Activated CD8-positive, alpha-beta memory T cell treated with anti-CD3 and anti-CD28 coated beads, Interleukin-2, amount 50 U/mL, for 4 hours (primary cell): ENCODE measurements around the gene OR7G3.
A peak's percentile ranks its signal among the peaks of the same experiment; 100 is the strongest.

Experiments
- DNase-seq: peaks from one replicate; pipeline ENCODE4 v3.0.0-alpha.2; 2020

The OR7G3 gene

DNA sequence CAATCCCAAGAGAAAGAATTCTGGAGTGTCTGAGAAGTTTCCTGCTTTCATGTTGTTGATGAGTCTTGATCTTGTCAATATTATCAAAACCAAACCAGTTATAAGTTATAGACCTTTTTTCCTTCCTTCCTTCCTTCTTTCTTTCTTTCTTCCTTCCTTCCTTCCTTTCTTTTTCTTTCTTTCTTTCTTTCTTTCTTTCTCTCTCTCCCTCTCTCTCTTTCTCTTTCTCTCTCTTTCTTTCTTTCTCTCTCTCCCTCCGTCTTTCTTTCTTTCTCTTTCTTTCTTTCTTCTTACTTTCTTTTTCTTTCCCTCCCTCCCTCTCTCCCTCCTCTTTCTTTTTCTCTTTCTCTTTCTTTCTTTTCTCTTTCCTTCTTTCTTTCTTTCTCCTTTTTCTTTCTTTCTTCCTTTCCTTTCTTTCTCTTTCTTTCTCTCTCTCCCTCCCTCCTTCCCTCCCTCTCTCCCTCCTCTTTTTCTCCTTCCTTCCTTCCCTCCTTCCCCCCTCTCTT lies at the start of gene OR7G3:
TSS of gene OR7G3 (minus strand) at position 51 of the 506 bp plus-strand sequence. CDS start at position 51, 0 bp downstream.
- DNase-seq, result no peak

DNA sequence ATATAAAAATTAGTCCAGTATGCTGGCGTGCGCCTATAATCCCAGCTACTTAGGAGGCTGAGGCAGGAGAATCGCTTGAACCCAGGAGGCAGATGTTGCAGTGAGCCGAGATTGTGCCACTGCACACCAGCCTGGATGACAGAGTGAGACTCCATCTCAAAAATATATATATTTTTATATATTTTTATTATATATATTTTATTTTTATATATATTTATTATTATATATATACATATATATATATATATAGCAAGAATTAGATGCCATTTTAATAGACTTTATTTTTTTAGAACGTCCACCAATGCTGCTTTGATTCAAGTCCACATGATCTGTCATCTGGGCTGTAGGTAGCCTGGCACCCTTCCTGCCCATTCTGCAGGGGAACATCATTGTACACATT lies 48.6 kb upstream of the OR7G3 start:
- no peak for DNase-seq

GRCh38 chr19:9171393-9171991 lies 44.7 kb upstream of the OR7G3 start:
- no peak for DNase-seq

DNA sequence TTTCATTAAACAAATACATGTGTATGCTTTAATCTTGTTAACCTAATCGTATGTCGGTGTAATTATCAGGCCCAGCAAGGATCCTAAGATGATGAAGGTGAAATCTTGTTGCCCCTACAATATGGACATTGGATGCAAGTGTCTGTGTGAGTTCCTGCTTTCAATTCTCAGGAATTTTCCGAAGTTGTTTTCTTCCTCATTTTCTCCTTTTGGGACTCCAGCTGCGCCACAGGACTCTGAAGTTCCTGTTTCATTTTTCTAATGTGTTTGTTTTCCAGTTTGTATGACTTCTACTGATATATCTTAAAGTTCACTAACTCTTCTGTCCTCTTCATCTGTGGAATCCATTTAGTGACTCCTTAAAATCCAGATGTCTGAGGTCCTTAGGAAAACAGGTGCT lies 40.1 kb upstream of the OR7G3 start:
- DNase-seq, result no peak

DNA sequence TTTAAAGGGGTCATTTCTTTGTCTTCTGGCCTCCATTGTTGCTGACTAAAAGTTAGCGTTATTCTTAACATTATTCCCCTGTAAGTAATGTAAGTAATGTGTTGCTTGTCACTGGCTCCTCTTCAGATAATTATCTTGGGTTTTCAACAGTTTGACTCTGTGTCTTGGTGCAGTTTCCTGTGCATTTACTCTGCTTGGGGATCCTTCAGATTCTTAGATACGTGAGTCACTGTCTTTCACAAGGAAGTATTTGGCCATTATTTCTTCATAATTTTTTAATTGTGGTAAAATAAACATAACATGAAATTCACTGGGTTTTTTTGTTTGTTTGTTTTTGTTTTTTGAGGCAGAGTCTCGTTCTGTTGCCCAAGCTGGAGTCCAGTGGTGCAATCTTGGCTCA lies 38.5 kb upstream of the OR7G3 start:
- no peak for DNase-seq

DNA sequence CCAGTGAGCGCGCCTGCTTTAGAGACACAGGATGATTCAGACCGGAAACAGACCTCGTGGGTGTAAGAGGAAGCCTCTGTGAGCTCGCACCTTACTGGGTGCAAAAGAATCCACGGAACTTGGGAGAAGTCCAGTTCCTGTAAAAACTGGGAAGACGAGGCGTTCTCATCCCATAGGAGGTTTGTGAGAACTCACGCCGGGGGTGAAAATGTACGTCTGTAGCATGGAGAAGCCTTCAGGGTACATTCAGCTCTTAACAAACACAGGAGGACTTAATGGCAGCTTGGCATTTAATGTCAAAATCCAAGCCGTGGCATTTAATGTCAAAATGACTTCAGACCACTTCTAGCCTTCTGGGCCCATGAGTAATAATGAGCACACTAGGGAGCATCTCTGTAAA lies 34.7 kb upstream of the OR7G3 start:
- no peak for DNase-seq

- DNase-seq, result no peak
Observed at GRCh38 chr19:9159891-9160290, 33.1 kb upstream of the OR7G3 start.

- no peak for DNase-seq
Observed at GRCh38 chr19:9156304-9156703, 29.6 kb upstream of the OR7G3 start.

DNA sequence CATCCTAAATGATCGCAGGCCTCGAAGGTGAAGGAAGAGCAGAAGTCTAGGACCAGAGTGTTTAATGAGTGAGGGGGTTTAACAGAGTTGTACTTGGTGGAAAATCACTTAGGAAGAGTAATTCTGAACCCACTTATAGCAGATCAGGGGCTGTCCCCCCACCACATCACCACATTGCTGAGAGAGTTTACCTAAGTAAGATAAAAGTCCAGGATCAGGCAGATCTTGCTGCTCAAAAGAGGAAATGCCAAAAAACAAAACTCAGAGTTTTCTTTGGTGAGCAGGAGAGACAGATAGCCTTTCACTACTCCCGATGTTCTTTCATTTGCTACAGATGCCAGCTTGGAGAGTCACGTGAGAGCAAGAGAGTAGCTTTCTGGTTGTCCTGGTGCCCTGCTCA lies 28.8 kb upstream of the OR7G3 start:
- DNase-seq, result no peak

- no peak for DNase-seq
Observed at GRCh38 chr19:9151367-9151766, 24.6 kb upstream of the OR7G3 start.

DNA sequence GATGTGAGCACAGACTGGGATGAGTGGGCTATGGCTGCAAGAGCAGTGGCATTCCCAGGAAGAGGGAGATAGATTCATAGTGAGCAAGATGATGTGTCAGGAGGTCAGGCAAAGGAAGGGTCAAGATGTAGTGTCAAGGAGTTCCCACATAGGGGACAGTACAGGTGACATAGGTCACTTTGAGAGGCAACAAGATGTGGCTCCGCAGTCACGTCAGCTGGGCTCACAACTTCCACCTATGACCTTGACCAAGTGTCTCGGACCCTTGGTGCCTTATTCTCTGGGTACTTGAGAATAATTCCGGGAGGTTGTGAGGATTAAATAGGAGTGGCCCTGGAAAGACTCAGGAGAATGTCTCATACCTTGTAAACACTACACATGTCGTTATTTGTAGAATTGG lies 23.9 kb upstream of the OR7G3 start:
- DNase-seq, result no peak

DNA sequence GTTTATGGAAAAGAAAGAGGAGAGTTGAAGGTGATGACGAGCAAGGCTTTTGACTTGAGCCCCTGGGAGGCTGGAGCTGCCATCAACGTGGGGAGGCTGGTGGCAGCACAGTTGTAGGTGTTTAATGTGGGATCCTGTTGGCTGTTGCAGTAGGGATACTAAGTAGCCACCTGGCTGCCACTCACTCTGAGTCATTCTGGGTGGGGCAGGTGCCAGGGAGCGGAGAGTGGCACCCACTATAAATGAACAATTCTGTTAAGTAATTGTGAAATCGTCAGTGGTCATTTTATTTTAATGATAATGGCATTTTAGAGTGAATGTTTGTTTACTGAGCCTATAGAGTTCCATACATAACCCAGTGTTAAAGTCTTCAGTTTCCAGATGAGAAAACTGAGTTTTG lies 23.2 kb upstream of the OR7G3 start:
- DNase-seq, result no peak

GRCh38 chr19:9148697-9149096 lies 21.9 kb upstream of the OR7G3 start:
- no peak for DNase-seq

GRCh38 chr19:9146882-9147281 lies 20.1 kb upstream of the OR7G3 start:
- no peak for DNase-seq

DNA sequence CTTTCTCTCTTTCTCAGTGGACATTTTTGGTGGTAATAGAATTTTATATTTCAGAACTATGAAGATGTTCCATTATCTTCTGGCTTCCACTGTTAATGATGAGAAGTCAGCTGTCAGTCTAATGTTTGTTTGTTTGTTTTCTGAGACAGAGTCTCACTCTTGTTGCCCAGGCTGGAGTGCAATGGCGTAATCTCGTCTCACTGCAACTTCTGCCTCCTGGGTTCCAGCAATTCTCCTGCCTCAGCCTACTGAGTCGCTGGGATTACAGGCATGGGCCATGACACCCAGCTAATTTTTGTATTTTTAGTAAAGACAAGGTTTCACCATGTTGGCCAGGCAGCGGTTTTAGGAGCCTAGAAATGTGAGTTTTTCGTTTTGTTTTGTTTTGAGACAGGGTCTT lies 18.2 kb upstream of the OR7G3 start:
- DNase-seq, result no peak

DNA sequence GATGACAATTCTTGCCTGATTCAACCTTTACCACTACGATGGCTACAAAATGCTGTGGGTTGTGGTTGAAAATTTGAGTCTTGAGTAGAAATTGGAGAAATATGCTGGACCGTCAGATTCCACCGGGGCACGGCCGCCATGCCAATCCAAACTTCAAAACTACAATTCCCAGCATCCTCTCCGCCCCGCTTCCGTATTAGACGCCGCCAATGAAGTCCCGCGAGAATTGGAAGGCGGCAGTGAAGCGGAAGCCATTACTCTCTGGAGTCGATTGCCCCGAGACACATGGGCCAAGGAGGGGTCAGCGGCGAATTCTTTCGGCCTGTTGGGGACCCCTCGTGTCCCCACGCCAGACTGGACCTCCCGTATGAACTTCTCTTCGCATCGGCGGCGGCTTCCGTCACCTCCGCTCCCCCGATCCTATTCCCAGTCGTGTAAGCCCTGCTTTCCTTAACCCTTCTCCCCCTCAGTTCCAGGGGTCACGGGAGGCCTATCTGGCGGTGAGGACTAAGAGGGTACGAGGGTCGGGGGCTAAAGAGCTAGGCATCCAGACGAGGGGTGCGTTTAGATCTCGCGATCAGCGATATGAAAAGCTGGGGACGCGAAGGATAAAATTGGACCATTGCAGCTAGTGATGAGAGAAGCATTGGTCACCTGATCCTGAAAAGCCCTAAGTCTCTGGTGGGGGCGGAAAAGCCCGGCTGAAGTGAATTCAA lies 13.6 kb upstream of the OR7G3 start, which contains the start of gene ZNF317:
TSS of gene ZNF317 (plus strand) at position 239 of the 716 bp plus-strand sequence. CDS start 15,620 bp downstream, outside the sequence.
- peak; percentile 89 for DNase-seq

- no peak for DNase-seq
Observed at GRCh38 chr19:9139609-9140158, 12.9 kb upstream of the OR7G3 start.

- no peak for DNase-seq
Observed at GRCh38 chr19:9132422-9132821, 5.7 kb upstream of the OR7G3 start.

- no peak for DNase-seq
Observed at GRCh38 chr19:9130965-9131364, 4.2 kb upstream of the OR7G3 start.

DNA sequence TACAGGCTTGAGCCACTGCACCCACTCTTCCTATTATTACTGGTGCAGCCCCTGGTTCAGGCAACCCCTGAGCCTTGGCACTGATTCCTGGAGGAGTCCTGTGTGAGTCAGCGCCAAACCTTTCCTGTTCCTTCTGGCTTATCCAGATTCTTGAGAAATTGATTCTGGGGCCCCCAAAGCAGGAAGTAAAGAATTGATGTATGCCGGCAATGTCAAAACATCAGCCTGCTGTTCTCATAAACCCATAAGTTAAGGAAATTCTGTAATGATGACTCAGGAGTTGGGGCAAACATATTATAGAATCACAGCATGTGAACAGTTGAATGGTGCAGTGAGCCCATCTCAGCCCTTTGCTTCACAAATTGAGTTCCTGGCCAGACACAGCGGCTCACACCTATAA lies 1.4 kb upstream of the OR7G3 start:
- no peak for DNase-seq

- DNase-seq, result no peak
Observed at GRCh38 chr19:9116547-9116946, 10.2 kb downstream of the OR7G3 start.

DNA sequence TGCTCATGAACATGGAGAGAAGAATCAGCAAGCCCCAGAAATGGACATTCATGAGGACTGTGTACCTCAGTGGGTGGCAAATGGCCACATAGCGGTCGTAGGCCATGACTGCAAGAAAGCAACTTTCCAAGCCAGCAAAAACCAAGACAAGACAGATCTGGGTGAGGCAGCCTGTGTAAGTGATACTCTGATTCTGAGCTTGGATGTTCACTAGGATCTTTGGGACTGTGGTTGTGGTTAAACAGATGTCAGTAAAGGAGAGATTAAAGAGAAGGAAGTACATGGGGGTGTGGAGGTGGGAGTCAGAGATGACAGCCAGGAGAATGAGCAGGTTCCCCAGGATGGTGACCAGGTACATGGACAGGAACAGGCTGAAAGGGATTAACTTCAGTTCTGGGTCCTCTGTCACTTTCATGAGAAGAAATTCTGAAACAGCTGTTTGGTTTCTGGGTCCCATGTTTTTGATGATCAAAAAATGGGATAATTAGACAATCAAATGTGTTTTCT lies 11.4 kb downstream of the OR7G3 start, which contains the start of gene OR7G1:
TSS of gene OR7G1 (minus strand) at position 457 of the 507 bp plus-strand sequence. CDS start at position 457, 0 bp downstream.
- no peak for DNase-seq

- DNase-seq, result no peak
Observed at GRCh38 chr19:9109959-9110358, 16.8 kb downstream of the OR7G3 start.

GRCh38 chr19:9107375-9107774 lies 19.4 kb downstream of the OR7G3 start, which contains the start of gene OR7G2:
Gene OR7G2, minus strand, starts transcription at chr19:9107475. Its CDS starts 4,232 bp downstream, at chr19:9103243.
- no peak for DNase-seq
